Inferior parietal cortex (tissue), 1 donor: ENCODE data around the gene AP2A2.
A peak's percentile ranks its signal among the peaks of the same experiment; 100 is the strongest.
"Not testable (repeated sequence)": the region's sequence is repeated elsewhere in the genome, so short reads cannot be mapped to it uniquely, and the experiment has no call there.

Experiments used
- DNase-seq: peaks from one replicate; pipeline ENCODE4 v3.0.0-alpha.2; 2016; ENCODE audit errors: extremely low spot score

The AP2A2 gene

DNA sequence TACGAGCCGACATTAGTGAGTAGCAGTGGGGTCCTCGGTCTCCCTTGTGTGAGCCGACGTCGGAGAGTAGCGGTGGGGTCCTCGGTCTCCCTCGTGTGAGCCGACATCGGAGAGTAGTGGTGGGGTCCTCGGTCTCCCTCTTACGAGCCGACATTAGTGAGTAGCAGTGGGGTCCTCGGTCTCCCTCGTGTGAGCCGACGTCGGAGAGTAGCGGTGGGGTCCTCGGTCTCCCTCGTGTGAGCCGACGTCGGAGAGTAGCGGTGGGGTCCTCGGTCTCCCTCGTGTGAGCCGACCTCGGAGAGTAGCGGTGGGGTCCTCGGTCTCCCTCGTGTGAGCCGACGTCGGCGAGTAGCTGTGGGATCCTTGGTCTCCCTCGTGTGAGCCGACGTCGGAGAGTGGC is 49.7 kb downstream of the AP2A2 start:
- not testable (repeated sequence) for DNase-seq

GRCh38 chr11:975827-976226 is 50.2 kb downstream of the AP2A2 start:
- no peak for DNase-seq

GRCh38 chr11:976431-977160 is 50.9 kb downstream of the AP2A2 start:
- DNase-seq, result peak; percentile 53

DNA sequence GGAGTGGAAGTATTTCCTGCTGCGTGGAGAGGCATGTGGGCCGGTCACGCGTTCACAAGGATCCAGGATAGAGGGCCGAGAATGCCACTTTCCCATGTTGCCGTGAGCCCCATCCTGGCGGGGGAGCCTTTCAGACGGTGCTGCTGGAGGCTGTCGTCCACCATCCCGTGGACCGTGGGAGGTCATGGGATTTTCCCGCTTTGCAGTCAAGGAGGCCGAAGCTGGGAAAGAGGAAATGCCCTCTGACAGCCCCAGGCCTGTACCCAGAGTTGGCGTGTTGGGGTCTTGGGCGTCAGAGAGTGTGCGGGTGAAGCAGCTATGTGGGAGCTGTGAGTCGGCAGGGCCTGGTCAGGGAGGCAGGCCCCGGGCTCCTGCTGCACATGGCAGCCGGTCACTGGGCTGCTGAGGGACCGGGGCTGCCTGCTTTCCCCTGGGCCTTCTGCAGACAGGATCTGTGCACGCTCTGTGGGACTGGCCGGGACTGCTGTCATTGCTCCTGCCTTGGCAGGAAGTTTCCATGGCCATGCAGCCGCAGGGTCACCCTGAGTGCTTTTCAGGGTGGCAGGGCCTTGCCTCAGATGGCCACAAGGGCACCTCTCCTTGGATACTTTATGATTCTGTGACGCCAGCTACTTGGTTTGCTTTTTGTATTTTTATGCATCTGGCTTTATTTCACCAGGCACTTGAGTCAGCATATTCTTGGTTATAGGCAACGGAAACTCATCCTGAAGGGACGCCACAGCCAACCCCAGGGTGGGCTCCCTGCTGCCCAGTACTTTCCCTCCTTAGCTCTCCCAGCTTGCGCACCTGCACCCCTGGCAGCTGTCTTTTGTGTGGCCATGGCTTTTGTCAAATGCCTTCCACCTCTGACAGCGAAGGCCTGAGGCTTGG is 52.4 kb downstream of the AP2A2 start:
- no peak for DNase-seq

DNA sequence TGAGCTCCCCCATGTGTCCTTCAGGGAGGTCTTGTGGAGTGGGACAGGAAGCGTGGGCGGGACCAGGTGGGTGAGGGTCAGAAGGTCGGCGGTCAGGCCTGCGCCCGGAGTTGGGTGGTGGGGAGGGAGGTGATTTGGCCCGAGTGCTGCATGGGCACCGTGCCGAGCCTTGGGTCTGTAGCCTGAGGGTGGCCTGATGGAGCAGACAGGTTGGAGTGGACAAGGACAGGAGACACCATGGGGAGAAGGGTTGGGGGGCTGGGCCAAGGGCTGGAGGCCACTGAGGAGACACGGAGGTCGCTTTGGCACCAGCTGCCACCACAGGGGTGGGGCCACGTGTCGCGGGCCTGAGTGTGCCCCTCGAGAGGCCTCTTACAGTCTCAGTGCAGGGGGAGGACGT is 53.1 kb downstream of the AP2A2 start:
- DNase-seq, result no peak

GRCh38 chr11:980438-981357 is 55.0 kb downstream of the AP2A2 start:
- DNase-seq, result no peak

DNA sequence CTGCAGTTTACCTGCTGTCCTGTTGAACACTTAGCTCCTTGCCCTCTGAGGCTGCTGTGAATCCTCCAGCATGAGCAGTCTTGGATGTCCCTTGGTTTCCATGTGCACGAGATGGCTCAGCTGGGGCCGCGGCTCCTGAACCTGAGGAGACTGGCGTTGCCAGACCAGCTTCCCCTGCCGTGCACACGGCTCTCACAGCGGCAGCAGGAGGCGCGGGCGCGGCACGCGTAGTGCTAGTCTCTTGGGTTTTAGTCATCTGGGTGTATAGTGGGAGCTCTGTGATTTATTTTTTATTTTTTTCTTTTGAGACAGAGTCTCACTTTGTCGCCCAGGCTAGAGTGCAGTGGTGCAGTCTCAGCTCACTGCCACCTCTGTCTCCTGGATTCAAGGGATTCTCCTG is 56.1 kb downstream of the AP2A2 start:
- no peak for DNase-seq

GRCh38 chr11:984546-984945 is 58.9 kb downstream of the AP2A2 start:
- DNase-seq, result no peak

- no peak for DNase-seq
These were observed 59.7 kb downstream of the AP2A2 start for GRCh38 chr11:985406-985805.

- DNase-seq, result no peak
These were observed 60.2 kb downstream of the AP2A2 start for GRCh38 chr11:985848-986247.

GRCh38 chr11:986270-986951 is 60.7 kb downstream of the AP2A2 start:
- DNase-seq, result no peak

- no peak for DNase-seq
These were observed 61.3 kb downstream of the AP2A2 start for GRCh38 chr11:986952-987305.

- no peak for DNase-seq
These were observed 62.0 kb downstream of the AP2A2 start for GRCh38 chr11:987671-988070.

GRCh38 chr11:990101-990500 is 64.4 kb downstream of the AP2A2 start:
- DNase-seq, result no peak

DNA sequence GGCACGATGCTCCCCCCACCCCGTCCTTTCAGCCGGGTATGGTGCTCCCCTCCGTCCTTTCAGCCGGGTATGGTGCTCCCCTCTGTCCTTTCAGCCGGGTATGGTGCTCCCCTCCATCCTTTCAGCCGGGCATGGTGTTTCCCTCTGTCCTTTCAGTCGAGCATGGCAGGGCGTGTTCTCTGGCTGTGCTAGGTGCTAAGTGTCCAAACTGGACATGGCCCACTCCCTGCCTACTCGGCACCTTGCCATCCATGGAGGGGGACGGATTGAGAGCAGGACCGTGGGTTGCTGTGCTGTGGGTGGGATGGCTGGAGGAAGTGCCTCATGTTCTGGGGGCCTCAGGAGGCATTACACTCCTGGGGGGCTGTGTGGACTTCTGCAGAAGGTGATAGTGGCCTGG is 65.4 kb downstream of the AP2A2 start:
- no peak for DNase-seq

DNA sequence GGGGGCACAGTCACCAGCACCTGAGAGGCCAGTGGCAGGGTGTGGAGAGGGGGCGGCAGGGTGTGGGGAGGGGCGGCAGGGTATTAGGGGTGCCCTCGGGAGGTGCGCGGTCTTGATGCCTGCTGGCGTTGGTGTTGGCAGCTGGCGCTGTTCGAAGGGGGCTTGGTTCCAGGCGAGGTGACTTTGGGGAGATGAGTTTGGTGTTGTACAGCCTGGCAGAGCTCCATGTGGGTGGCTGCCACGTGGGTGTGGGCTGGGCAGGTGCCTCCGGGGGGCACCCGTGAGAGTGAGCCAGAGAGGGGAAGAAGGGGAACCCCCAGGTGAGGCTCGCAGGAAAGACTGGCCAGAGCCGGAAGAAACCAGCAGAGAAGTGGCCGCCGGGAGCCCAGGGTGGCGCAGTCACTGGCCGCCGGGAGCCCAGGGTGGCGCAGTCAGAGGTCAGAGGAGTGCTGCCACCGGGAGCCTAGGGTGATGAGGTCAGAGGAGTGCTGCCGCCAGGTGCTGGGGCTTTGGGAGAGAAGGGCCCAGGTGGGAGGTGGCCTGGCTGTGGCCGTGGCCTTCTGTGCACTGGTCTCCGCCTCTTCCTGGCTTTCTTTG is 66.1 kb downstream of the AP2A2 start:
- DNase-seq, result no peak

- no peak for DNase-seq
These were observed 66.9 kb downstream of the AP2A2 start for GRCh38 chr11:992577-992976.

DNA sequence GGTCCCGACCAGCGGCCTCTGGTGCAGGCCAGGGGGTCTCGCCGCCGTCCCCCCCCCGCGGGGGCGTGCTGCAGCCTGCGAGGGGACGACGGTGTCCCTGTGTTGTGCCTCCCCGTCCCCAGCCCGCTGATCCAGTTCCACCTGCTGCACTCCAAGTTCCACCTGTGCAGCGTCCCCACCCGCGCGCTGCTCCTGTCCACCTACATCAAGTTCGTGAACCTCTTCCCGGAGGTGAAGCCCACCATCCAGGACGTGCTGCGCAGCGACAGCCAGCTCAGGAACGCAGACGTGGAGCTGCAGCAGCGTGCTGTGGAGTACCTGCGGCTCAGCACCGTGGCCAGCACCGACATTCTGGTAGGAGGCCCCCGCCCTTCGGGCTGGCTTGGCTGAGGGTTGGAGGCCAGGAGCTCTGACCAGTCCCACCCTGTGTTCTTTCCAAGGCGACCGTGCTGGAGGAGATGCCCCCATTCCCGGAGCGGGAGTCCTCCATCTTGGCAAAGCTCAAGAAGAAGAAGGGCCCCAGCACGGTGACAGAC is 68.0 kb downstream of the AP2A2 start:
- DNase-seq, result no peak

- DNase-seq, result no peak
These were observed 69.5 kb downstream of the AP2A2 start for GRCh38 chr11:995044-995751.

DNA sequence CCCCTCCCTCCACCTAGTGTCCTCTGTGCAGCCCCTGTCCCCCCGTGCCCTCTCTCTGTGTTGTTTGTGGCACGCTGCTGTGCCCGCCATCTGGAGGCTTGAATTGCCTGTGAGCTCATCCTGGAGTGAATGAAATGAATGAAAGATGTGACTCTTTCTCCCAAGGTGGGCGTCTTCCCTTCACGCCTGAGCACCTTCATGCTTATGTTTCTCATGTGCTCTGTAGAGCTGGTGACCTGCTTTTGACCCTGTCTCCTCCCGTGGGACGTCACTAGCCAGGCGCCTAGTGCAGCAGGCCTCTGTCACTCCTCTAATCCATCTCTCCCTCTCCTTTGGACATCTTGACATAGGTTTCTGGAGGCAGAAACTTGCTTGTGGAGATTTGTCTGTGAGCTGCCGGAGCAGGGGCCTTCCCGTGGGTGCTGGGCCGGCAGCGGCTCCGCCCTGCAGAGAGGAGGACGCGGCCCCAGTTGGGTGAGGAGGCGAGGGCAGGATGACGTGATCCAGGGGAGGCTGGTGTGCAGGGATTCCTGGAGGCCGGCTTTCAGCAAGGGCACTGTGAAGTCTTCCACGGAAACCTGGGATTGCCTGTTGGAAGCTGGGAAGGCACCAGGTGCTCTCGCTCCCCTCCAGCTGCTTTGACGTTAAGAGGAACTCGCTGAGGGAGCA is 70.2 kb downstream of the AP2A2 start:
- no peak for DNase-seq
